Esophagus squamous epithelium (tissue), 5 donors: ENCODE measurements around the gene MRPL44. TPM values are rescaled to one million over a fixed set of nuclear protein-coding genes. Genes with fewer than 3 reads are reported as not detected.

ENCODE experiments used
- DNase-seq: peaks from one replicate; lab custom pipeline; 2025; lab: John Stamatoyannopoulos, UW
- H3K27ac ChIP-seq, 4 donors: fragments of 200-600 bp; sonication (generic); one replicate each; pipeline ENCODE4 v1.5.1; 2016 to 2019; ENCODE audit warnings: mild to moderate bottlenecking in 1 of 4
- H3K27me3 ChIP-seq, 4 donors: fragments of 200-600 bp; sonication (generic); 1 replicate in 3 of 4; 2 replicates in 1 of 4; pipeline versions ENCODE4 v1.5.1 to v1.6.0; 2017 to 2021; ENCODE audit warnings: antibody characterized with exemption in 1 of 4
- H3K36me3 ChIP-seq, 3 donors: fragments of 200-600 bp; sonication (generic); one replicate each; pipeline ENCODE4 v1.5.1; 2016 to 2019
- H3K4me1 ChIP-seq, 3 donors: fragments of 200-600 bp; sonication (generic); one replicate each; pipeline ENCODE4 v1.5.1; 2017 to 2019
- H3K4me3 ChIP-seq, 4 donors: fragments of 200-600 bp; sonication (generic); 1 replicate in 3 of 4; 2 replicates in 1 of 4; pipeline ENCODE4 v1.5.1; 2016 to 2019; ENCODE audit warnings: mild to moderate bottlenecking in 2 of 4, moderate library complexity in 1 of 4
- H3K9me3 ChIP-seq, 3 donors: fragments of 200-600 bp; sonication (generic); one replicate each; pipeline ENCODE4 v1.5.1; 2016 to 2019
- POLR2A ChIP-seq, 4 donors: fragments of 450-650 bp; IDR thresholded peaks; one replicate each; pipeline ENCODE4 v1.6.1; 2017; ENCODE audit warnings: antibody characterized with exemption in 4 of 4, mild to moderate bottlenecking in 4 of 4, moderate library complexity in 3 of 4
- WGBS, 2 donors: methylation state at CpG; one replicate each; pipeline ENCODE4 v1.1.5; 2018; 5-methylcytosine and 5-hydroxymethylcytosine counted together
- intact Hi-C: fragments of 100-400 bp; cut with DNase I; formaldehyde crosslinking; loops from one replicate; pipeline ENCODE4 v1.15.0; 2022
- total RNA-seq, 4 donors: library from RNA; depleted of rRNA; stranded (reverse); fragments of >200 nt; gene quantifications; one replicate each; pipeline ENCODE4 v1.1.0, GENCODE V29; 2016
- TF ChIP-seq, protein P1 (sequence below), 6 experiments: fragments of 450-650 bp in 4 of 6; fragments of 200-600 bp in 2 of 6; sonication (generic) in 2 of 6; IDR thresholded peaks; one replicate each; pipeline ENCODE4 v1.5.1; 2016 to 2019; ENCODE audit warnings: antibody characterized with exemption in 6 of 6, mild to moderate bottlenecking in 4 of 6, moderate library complexity in 4 of 6
- donor health status: DM: yes; HTN: yes; CAD: no.

MRPL44 gene
- total RNA-seq, 4 donors from 2014 or later: 18.5 to 35.6 (median 23.5) TPM

DNA sequence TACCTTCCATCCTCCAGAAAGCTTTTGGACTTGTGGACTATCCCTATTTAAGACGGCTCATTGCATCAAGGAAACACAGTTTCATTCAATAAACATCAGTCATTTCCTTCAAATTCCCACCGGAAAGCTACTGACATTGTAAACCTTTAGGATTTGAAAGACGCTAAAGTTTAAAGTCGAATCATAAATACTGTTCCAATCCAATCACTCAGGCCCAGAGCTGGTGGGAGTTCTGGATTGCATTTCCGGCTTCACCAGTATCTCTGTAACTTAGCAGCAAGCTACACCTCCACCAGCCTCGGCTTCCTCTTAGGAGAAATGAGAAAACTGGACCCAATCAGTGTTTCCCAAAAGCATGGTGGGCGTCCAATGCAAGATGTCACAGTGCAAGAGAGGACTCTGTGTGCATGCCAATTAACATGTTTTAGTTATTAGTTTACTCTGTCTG is 13.7 kb upstream of the MRPL44 start:
- no peaks in the 10 kb centered on the region for H3K9me3 ChIP-seq
- intact Hi-C loops: no loop called here
- 6 to 12% methylated on average over 7 of the region's 7 CpGs for WGBS, 2 donors
- peak overlapping the region in 3 of 4 donors; percentile 81 to 98 (median 96) for H3K4me3 ChIP-seq
- H3K27me3 ChIP-seq: no peaks in the 10 kb centered on the region
- TF ChIP-seq, protein P1, sequence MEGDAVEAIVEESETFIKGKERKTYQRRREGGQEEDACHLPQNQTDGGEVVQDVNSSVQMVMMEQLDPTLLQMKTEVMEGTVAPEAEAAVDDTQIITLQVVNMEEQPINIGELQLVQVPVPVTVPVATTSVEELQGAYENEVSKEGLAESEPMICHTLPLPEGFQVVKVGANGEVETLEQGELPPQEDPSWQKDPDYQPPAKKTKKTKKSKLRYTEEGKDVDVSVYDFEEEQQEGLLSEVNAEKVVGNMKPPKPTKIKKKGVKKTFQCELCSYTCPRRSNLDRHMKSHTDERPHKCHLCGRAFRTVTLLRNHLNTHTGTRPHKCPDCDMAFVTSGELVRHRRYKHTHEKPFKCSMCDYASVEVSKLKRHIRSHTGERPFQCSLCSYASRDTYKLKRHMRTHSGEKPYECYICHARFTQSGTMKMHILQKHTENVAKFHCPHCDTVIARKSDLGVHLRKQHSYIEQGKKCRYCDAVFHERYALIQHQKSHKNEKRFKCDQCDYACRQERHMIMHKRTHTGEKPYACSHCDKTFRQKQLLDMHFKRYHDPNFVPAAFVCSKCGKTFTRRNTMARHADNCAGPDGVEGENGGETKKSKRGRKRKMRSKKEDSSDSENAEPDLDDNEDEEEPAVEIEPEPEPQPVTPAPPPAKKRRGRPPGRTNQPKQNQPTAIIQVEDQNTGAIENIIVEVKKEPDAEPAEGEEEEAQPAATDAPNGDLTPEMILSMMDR (IDR thresholded peaks at IDR 0.05): no peak
- TF ChIP-seq POLR2A (IDR thresholded peaks at IDR 0.05): no peak
- peak overlapping the region in 3 of 4 donors; percentile 30 to 95 (median 89) for H3K27ac ChIP-seq
- H3K4me1 ChIP-seq: peaks cover 8 to 66% (median 20%) of the 10 kb centered on the region in 3 donors
- peaks cover 0 to 5% (median 0%) of the 10 kb centered on the region in 3 donors for H3K36me3 ChIP-seq
- no peak for DNase-seq

DNA sequence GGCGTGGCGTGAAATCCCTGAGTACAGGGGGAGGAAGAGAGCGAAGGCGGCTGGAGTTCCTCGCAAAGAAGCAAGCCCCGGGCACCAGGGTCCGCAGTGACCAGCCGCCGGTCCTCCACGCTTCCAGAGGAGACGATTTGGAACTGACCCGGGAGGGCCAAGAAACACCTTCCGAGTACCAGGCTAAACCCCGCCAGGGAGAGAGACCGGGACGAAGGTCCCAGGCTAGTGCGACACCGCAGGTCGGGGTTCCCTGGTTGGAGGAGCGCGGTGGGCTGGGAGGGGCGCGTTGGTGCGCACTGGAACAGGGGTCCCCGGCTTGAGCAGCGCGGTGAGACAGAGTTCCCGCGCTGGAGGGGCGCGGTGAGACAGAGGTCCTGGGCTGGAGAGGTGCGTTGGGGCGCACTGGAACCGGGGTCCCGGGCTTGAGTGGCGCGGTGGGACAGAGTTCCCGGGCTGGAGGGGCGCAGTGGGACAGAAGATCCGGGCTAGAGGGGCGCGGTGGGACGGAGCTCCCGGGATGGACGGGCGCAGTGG is 13.0 kb upstream of the MRPL44 start:
- no peaks in the 10 kb centered on the region for H3K9me3 ChIP-seq
- intact Hi-C loops: no loop called here
- 1 to 2% methylated on average over 8 to 22 of the region's 46 CpGs for WGBS, 2 donors
- DNase-seq: no peak
- peak overlapping the region; percentile 79 to 98 (median 88) for H3K4me3 ChIP-seq
- peaks cover 8 to 61% (median 20%) of the 10 kb centered on the region in 3 donors for H3K4me1 ChIP-seq
- H3K27ac ChIP-seq: peak overlapping the region; percentile 87 to 95 (median 92)
- TF ChIP-seq, protein P1 (IDR thresholded peaks at IDR 0.05): no peak
- TF ChIP-seq POLR2A (IDR thresholded peaks at IDR 0.05): no peak
- H3K27me3 ChIP-seq: no peaks in the 10 kb centered on the region
- peaks cover 0 to 5% (median 0%) of the 10 kb centered on the region in 3 donors for H3K36me3 ChIP-seq

DNA sequence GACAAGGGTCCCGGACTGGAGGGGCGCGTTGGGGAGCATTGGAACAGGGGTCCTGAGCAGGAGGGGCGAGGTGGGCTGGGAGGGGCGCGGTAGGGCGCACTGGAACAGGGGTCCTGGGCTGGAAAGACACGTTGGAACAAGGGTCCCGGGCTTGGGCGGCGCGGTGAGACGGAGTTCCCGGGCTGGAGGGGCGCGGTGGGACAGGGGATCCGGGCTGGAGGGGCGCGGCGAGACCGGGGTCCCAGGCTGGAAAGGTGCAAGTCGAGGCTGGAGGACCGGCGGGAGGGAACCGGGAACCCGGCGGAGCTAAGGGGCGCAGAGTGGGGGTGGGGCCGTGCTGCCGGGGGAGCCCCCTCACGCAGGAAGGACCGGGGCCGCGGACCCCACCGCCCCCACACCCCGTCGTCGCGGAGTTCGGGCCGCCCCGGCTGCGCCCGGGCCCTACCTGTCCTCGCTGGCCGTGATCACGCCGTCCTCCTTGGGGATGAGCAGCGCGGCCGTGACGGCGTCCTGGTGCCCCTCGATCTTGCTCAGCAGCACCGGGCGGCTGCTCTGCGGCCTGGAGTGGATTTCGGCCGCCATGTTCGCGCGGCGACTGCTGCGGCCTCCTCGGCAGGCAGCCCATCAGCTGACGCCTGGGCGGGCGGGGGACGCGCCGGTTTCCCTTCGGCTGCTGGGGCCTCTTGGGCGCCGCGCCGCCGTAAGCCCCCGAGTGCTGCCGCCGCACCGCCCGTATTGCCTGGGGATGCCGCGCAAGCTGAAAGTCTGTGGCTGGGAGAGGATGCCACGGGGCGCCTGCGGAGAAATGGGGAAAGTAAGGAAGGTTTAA is 12.3 kb upstream of the MRPL44 start, which contains the start of gene WDFY1:
TSS of gene WDFY1 (minus strand) at position 633 of the 829 bp plus-strand sequence. CDS start at position 582, 51 bp downstream.
- Histone ChIP-seq H3K27ac (peak within 1 kb of the TSS; percentile 87 to 95 (median 92)), H3K36me3 (peaks cover 0 to under 1% (median 0%) of the 10 kb centered on the region in 3 donors), H3K9me3 (no peaks in the 10 kb centered on the region), H3K4me1 (peaks cover 8 to 54% (median 20%) of the 10 kb centered on the region in 3 donors), H3K4me3 (peak within 1 kb of the TSS; percentile 79 to 98 (median 88)), H3K27me3 (no peaks in the 10 kb centered on the region)
- intact Hi-C loops: no loop called here
- peak; percentile 33 for DNase-seq
- WGBS, 2 donors: 0% methylated on average over 1 to 18 of the region's 87 CpGs
- TF ChIP-seq POLR2A (IDR thresholded peaks at IDR 0.05): peak in 2 of 4 donors; percentile 75 to 85
- TF ChIP-seq, protein P1 (IDR thresholded peaks at IDR 0.05): peak in 1 of 6 experiments; percentile 23

DNA sequence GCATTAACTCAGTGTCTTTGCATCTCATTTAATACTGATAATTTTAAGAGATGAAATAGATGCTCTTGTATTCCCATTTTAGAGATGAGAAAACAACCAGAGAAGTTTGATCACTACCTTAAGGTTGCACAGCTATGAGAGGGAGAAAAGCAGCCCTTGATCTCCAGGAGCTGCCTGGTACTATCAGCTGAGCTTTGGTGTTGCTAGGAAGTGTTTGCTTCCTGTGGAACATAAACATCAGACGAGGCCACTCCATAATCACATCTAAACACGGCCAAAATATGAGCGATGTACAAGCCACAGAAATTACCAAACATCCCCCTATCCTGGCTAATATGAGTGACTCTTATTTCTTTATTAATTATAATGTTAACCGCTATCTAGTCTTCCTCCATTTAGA is 11.5 kb upstream of the MRPL44 start:
- no peak for TF ChIP-seq POLR2A (IDR thresholded peaks at IDR 0.05)
- TF ChIP-seq, protein P1 (IDR thresholded peaks at IDR 0.05): no peak
- Histone ChIP-seq H3K9me3 (no peaks in the 10 kb centered on the region), H3K4me3 (peak overlapping the region in 3 of 4 donors; percentile 81 to 98 (median 96)), H3K4me1 (peaks cover 8 to 60% (median 20%) of the 10 kb centered on the region in 3 donors), H3K36me3 (no peaks in the 10 kb centered on the region), H3K27me3 (no peaks in the 10 kb centered on the region), H3K27ac (peak overlapping the region in 1 of 4 donors; percentile 95)
- DNase-seq: no peak
- 56 to 61% methylated on average over 4 of the region's 4 CpGs for WGBS, 2 donors
- intact Hi-C loops: no loop called here
